ENCODE measurements around the gene RASA3. TPM values are rescaled to one million over a fixed set of nuclear protein-coding genes. Genes with fewer than 3 reads are reported as not detected.

The RASA3 gene
- total and polyA plus RNA-seq, 2 of the 4 experiments (the other 2 are of a cell fraction): 21.0 to 31.4 TPM

DNA sequence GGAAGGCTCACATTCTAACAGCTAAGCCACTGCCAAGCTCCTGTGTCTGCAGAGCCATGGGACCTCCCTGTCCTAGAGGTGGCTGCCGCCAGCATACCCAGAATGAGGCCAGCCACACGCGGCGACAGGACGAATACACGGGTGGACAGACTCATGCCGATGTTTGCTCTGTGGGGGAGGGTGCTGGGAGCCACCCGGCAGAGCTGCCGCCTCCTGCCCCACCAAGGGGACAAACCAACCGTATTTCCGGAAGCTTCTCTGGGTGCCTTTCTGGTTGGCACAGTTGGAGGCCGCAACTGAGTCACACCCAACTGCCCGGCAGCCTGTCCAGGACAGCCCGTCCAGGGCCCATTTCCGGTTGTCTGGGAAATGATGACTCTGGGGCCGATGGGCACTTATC is 178.9 kb downstream of the RASA3 start:
- CTCF ChIA-PET: no interaction called here
- in situ Hi-C loops (cut with MboI; ENCODE audit: low sequenced_read_pairs): no loop called here

More for the DNA sequence above, 178.9 kb downstream of the RASA3 start:
- no peak overlapping the region for H2AK5ac ChIP-seq (ENCODE audit: low read depth, low read length)
- no peak overlapping the region for H4K5ac ChIP-seq (ENCODE audit: low read depth, low read length)
- 88% methylated on average over 11 of the region's 16 CpGs; no CpG with 5 or more reads in 1 of the 2 experiments for WGBS, 2 experiments (ENCODE audit: extremely low coverage in 2 of 2, insufficient read length in 1 of 2)
- dilution Hi-C loops (cut with HindIII; ENCODE audit: low sequenced_read_pairs, unreplicated experiment): no loop called here
- no peak overlapping the region for H2BK120ac ChIP-seq (ENCODE audit: low read depth, low read length)
- H3K56ac ChIP-seq (ENCODE audit: extremely low read depth, insufficient read depth, low read length): no peak overlapping the region
- H3K36me3 ChIP-seq (ENCODE audit: control insufficient read depth, insufficient read depth, low read length): peaks cover 33% of the 10 kb centered on the region
- no peak overlapping the region for H3K4ac ChIP-seq (ENCODE audit: low read depth, low read length)
- no peak overlapping the region for H3K27ac ChIP-seq (ENCODE audit: insufficient read depth, low read length)
- DNase-seq (no peak), ATAC-seq (ENCODE audit: low read depth) (no peak)
- peaks cover 8% of the 10 kb centered on the region for H4K20me1 ChIP-seq (ENCODE audit: insufficient read depth, low read length)
- no peak overlapping the region for H3K18ac ChIP-seq (ENCODE audit: low read depth, low read length)
- no TSS peak for BruUV-seq (replicated peaks)
- peaks cover 0 to 30% of the 10 kb centered on the region in 2 experiments; a peak in 3 of 4 replicates for H3K79me1 ChIP-seq (ENCODE audit: low read depth in 1 of 2, low read length in 2 of 2)
- TF ChIP-seq RFX5 (IDR thresholded peaks at IDR 0.05; ENCODE audit: low read depth, low read length) (no peak), SMC3 (IDR thresholded peaks at IDR 0.05; ENCODE audit: low read depth, low read length) (no peak), BHLHE40 (IDR thresholded peaks at IDR 0.05; ENCODE audit: low read depth, low read length) (no peak), USF2 (IDR thresholded peaks at IDR 0.05; ENCODE audit: low read depth, low read length) (no peak), MAZ (IDR thresholded peaks at IDR 0.05; ENCODE audit: borderline replicate concordance, low read depth, low read length) (no peak), RAD21 (IDR thresholded peaks at IDR 0.05; ENCODE audit: low read length) (no peak), NFE2L2 (IDR thresholded peaks at IDR 0.05; ENCODE audit: low read depth, low read length) (no peak), RCOR1 (IDR thresholded peaks at IDR 0.05; ENCODE audit: insufficient replicate concordance, low read length) (no peak)
- H2AK9ac ChIP-seq (replicated peaks; ENCODE audit: low read depth, low read length, poor library complexity): no peak overlapping the region
- H2BK20ac ChIP-seq (ENCODE audit: low read depth, low read length): no peak overlapping the region
- H2BK5ac ChIP-seq (ENCODE audit: low read depth, low read length, poor library complexity, severe bottlenecking): no peak overlapping the region
- no peak overlapping the region for H4K91ac ChIP-seq (ENCODE audit: insufficient read depth, low read depth, low read length)
- H3K9me1 ChIP-seq (ENCODE audit: insufficient read depth, low read length): peaks cover 4% of the 10 kb centered on the region; the same call in 1 of the 2 replicates
- intact Hi-C loops (cut with micrococcal nuclease): no loop called here
- POLR2A ChIA-PET (ENCODE audit: unreplicated experiment): no interaction called here
- H3K23ac ChIP-seq (ENCODE audit: low read depth, low read length): no peak overlapping the region
- H3K9me3 ChIP-seq (ENCODE audit: control insufficient read depth, insufficient read depth, low read length): peaks cover 10% of the 10 kb centered on the region; the same call in 1 of the 2 replicates
- peaks cover 5% of the 10 kb centered on the region; the same call in 1 of the 2 replicates for H3K4me1 ChIP-seq (ENCODE audit: control insufficient read depth, insufficient read depth, low read length)
- H3K4me3 ChIP-seq (ENCODE audit: insufficient read depth, low read depth, low read length): no peak overlapping the region
- H2BK15ac ChIP-seq (ENCODE audit: low read depth, low read length): no peak overlapping the region
- no peak overlapping the region for H4K8ac ChIP-seq (ENCODE audit: low read depth in 2 of 2, low read length in 2 of 2)
- H3K14ac ChIP-seq (replicated peaks; ENCODE audit: low read depth, low read length): no peak overlapping the region
- no peak overlapping the region for H3K9ac ChIP-seq (ENCODE audit: low read depth, low read length)
- no peaks in the 10 kb centered on the region for H3K27me3 ChIP-seq (ENCODE audit: control insufficient read depth, insufficient read depth, low read length)
- no peak overlapping the region for H3K4me2 ChIP-seq (ENCODE audit: low read depth, low read length)
- no peak overlapping the region for H2AFZ ChIP-seq (replicated peaks; ENCODE audit: low read length, poor library complexity)

All from IMR-90 (cell line).